ENCODE measurements around the gene ADGRB3. TPM values are rescaled to one million over a fixed set of nuclear protein-coding genes. Genes with fewer than 3 reads are reported as not detected.

The ADGRB3 gene
- polyA plus RNA-seq, 2 of the 4 experiments (the other 2 are of a cell fraction), result not detected

GRCh38 chr6:69383627-69384026 lies 748.5 kb downstream of the ADGRB3 start:
- FAIRE-seq, result no peak
- Histone ChIP-seq H3K4me2 (no peak overlapping the region), H3K4me1 (no peaks in the 10 kb centered on the region), H3K4me3 (no peak overlapping the region), H3K9me3 (no peaks in the 10 kb centered on the region), H3K27ac (no peak overlapping the region)
- DNase-seq (ENCODE audit: low read depth in 1 of 2, low spot score in 1 of 2), result no peak
- TF ChIP-seq SMC3 (IDR thresholded peaks at IDR 0.05) (no peak), NR3C1 (IDR thresholded peaks at IDR 0.05) (no peak), JUNB (IDR thresholded peaks at IDR 0.05) (no peak), MYC (IDR thresholded peaks at IDR 0.05; ENCODE audit: borderline replicate concordance, low read length) (no peak), USF2 (IDR thresholded peaks at IDR 0.05) (no peak), POLR2AphosphoS2 (conservative IDR thresholded peaks at IDR 0.05; ENCODE audit: low read length) (no peak), HMGXB4 (CRISPR knock-in tag; IDR thresholded peaks at IDR 0.05; ENCODE audit: borderline replicate concordance) (no peak)
- 17% methylated on average over 3 of the region's 3 CpGs for WGBS (ENCODE audit: missing lambda C conversion rate)
- ChIA-PET POLR2A (no interaction called here), CTCF (no interaction called here)
- no peak for ATAC-seq

GRCh38 chr6:69386426-69386825 lies 751.3 kb downstream of the ADGRB3 start:
- Histone ChIP-seq H3K27ac (no peak overlapping the region), H3K9me3 (no peaks in the 10 kb centered on the region), H3K4me3 (no peak overlapping the region), H3K4me2 (no peak overlapping the region), H3K4me1 (no peaks in the 10 kb centered on the region)
- FAIRE-seq (no peak), DNase-seq (ENCODE audit: low read depth in 1 of 2, low spot score in 1 of 2) (no peak), ATAC-seq (no peak)
- POLR2A ChIA-PET, result no interaction called here
- 10% methylated on average over 5 of the region's 5 CpGs for WGBS (ENCODE audit: missing lambda C conversion rate)
- TF ChIP-seq SREBF2 (IDR thresholded peaks at IDR 0.05), result no peak
- no peak for TF ChIP-seq CHD2 (IDR thresholded peaks at IDR 0.05; ENCODE audit: low read length, partially characterized antibody)
- TF ChIP-seq RAD21 (conservative IDR thresholded peaks at IDR 0.05 in 1 of 2, IDR thresholded peaks at IDR 0.05 in 1 of 2), result no peak
- no peak for TF ChIP-seq ZSCAN20 (CRISPR knock-in tag; IDR thresholded peaks at IDR 0.05)
- TF ChIP-seq PBX3 (IDR thresholded peaks at IDR 0.05), result no peak
- CTCF ChIA-PET, result no interaction called here

- ChIA-PET POLR2A (no interaction called here), CTCF (no interaction called here)
- 45% methylated on average over 4 of the region's 4 CpGs for WGBS (ENCODE audit: missing lambda C conversion rate)
- TF ChIP-seq MAX (IDR thresholded peaks at IDR 0.05) (no peak), CBX8 (IDR thresholded peaks at IDR 0.05) (no peak), HOXB5 (CRISPR knock-in tag; IDR thresholded peaks at IDR 0.05) (no peak), HDAC2 (IDR thresholded peaks at IDR 0.05) (no peak), FOSB (CRISPR knock-in tag; IDR thresholded peaks at IDR 0.05) (no peak), HES2 (IDR thresholded peaks at IDR 0.05) (no peak), CHD2 (IDR thresholded peaks at IDR 0.05; ENCODE audit: low read length, partially characterized antibody) (no peak), GATA3 (IDR thresholded peaks at IDR 0.05; ENCODE audit: borderline replicate concordance) (no peak), NFE2L2 (conservative IDR thresholded peaks at IDR 0.05; ENCODE audit: low read length) (no peak), POLR2A (IDR thresholded peaks at IDR 0.05; ENCODE audit: low read length) (no peak)
- no peak overlapping the region for H3K4me3 ChIP-seq
- no peak overlapping the region for H3K4me2 ChIP-seq
- no peak for ATAC-seq
- DNase-seq (ENCODE audit: low read depth in 1 of 2, low spot score in 1 of 2), result no peak
- no peaks in the 10 kb centered on the region for H3K4me1 ChIP-seq
- no peaks in the 10 kb centered on the region for H3K9me3 ChIP-seq
- H3K27ac ChIP-seq, result no peak overlapping the region
- no peak for FAIRE-seq
Measured at GRCh38 chr6:69390125-69390524, 755.0 kb downstream of the ADGRB3 start.

All from A549 (cell line).